SJCRH30 (cell line): ENCODE results near the gene FDX2. TPM values are rescaled to one million over a fixed set of nuclear protein-coding genes. Genes with fewer than 3 reads are reported as not detected.

Experiments used
- DNase-seq, 2 experiments: peaks; one replicate each; pipeline ENCODE4 v3.0.0-alpha.2; 2015 to 2020
- H3K27ac ChIP-seq: fragments of 250-450 bp; sonication (Bioruptor Pico); 2 replicates; pipeline ENCODE4 v1.5.1; 2020; ENCODE audit warnings: mild to moderate bottlenecking, moderate library complexity
- H3K27me3 ChIP-seq: fragments of 250-450 bp; sonication (Bioruptor Pico); 2 replicates; pipeline ENCODE4 v1.5.1; 2020; ENCODE audit warnings: mild to moderate bottlenecking, moderate library complexity
- H3K36me3 ChIP-seq: fragments of 250-450 bp; sonication (Bioruptor Pico); 2 replicates; pipeline ENCODE4 v1.5.1; 2020; ENCODE audit warnings: mild to moderate bottlenecking, moderate library complexity
- H3K4me1 ChIP-seq: fragments of 250-450 bp; sonication (Bioruptor Pico); 2 replicates; pipeline ENCODE4 v1.5.1; 2020; ENCODE audit warnings: mild to moderate bottlenecking, moderate library complexity
- H3K4me3 ChIP-seq: fragments of 250-450 bp; sonication (Bioruptor Pico); 2 replicates; pipeline ENCODE4 v1.5.1; 2020; ENCODE audit warnings: mild to moderate bottlenecking, moderate library complexity
- H3K9me3 ChIP-seq: fragments of 250-450 bp; sonication (Bioruptor Pico); replicated peaks from 2 replicates; pipeline ENCODE4 v1.5.1; 2020; ENCODE audit warnings: mild to moderate bottlenecking, moderate library complexity
- total RNA-seq: library from RNA; depleted of rRNA; stranded (reverse); fragments of >200 nt; shearing (Covaris generic); gene quantifications from 2 replicates; pipeline ENCODE4 v1.2.3, GENCODE V29; 2014

The FDX2 gene
- total RNA-seq, 1 experiment from 2014 or later, result 11.5 TPM

DNA sequence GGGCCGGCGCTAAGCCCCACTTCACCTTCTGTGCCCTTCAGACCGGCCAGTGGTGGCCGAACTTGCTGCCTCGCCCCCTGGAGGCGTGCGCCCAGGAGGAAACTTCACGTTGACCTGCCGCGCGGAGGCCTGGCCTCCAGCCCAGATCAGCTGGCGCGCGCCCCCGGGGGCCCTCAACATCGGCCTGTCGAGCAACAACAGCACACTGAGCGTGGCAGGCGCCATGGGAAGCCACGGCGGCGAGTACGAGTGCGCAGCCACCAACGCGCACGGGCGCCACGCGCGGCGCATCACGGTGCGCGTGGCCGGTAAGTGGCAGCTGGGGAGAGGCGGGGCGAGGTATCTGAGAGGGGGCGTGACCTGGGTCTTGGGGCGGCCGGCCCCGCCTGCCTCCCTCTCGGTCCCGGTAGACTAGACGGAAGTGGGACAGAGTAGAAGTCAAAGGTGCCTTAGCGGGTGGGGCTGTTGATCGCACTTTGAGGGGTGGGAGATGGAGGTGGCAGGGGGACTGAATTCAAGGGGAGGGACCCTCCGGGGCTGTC, 20.4 kb downstream of the FDX2 start:
- no peak for DNase-seq
- Histone ChIP-seq H3K36me3 (no peaks in the 10 kb centered on the region), H3K4me3 (no peak overlapping the region), H3K27me3 (no peaks in the 10 kb centered on the region), H3K9me3 (no peaks in the 10 kb centered on the region), H3K4me1 (no peaks in the 10 kb centered on the region), H3K27ac (no peak overlapping the region)

DNA sequence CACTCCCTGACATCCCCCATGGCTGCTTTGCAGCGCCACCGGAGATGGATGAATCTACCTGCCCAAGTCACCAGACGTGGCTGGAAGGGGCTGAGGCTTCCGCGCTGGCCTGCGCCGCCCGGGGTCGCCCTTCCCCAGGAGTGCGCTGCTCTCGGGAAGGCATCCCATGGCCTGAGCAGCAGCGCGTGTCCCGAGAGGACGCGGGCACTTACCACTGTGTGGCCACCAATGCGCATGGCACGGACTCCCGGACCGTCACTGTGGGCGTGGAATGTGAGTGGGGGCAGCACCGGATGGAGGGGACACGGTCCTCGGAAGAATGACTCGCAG, 21.5 kb downstream of the FDX2 start:
- DNase-seq, result no peak
- Histone ChIP-seq H3K9me3 (no peaks in the 10 kb centered on the region), H3K27ac (no peak overlapping the region), H3K4me1 (no peaks in the 10 kb centered on the region), H3K27me3 (no peaks in the 10 kb centered on the region), H3K36me3 (no peaks in the 10 kb centered on the region), H3K4me3 (no peak overlapping the region)

DNA sequence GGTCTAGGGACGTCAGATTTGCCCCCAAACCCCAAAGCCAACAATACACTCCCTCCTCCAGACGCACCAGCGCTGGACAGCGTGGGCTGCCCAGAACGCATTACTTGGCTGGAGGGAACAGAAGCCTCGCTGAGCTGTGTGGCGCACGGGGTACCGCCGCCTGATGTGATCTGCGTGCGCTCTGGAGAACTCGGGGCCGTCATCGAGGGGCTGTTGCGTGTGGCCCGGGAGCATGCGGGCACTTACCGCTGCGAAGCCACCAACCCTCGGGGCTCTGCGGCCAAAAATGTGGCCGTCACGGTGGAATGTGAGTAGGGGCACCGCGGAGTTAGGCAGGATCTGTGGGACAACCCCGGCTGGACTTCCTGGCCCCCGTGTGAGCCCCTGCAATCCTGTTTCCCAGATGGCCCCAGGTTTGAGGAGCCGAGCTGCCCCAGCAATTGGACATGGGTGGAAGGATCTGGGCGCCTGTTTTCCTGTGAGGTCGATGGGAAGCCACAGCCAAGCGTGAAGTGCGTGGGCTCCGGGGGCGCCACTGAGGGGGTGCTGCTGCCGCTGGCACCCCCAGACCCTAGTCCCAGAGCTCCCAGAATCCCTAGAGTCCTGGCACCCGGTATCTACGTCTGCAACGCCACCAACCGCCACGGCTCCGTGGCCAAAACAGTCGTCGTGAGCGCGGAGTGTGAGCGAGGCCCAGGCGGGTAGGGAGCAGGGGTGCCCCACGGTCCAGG, 22.0 kb downstream of the FDX2 start:
- Histone ChIP-seq H3K27me3 (no peaks in the 10 kb centered on the region), H3K4me1 (no peaks in the 10 kb centered on the region), H3K27ac (no peak overlapping the region)

GRCh38 chr19:10292789-10293636, 22.8 kb downstream of the FDX2 start:
- Histone ChIP-seq H3K4me3 (peak overlapping the region; percentile 52), H3K9me3 (no peaks in the 10 kb centered on the region; the same call in 1 of the 2 replicates), H3K27me3 (no peaks in the 10 kb centered on the region), H3K4me1 (no peaks in the 10 kb centered on the region), H3K36me3 (no peaks in the 10 kb centered on the region), H3K27ac (no peak overlapping the region)
- DNase-seq, result no peak

More for the DNA sequence above, 22.0 kb downstream of the FDX2 start:
- Histone ChIP-seq H3K36me3 (no peaks in the 10 kb centered on the region), H3K4me3 (no peak overlapping the region), H3K9me3 (no peaks in the 10 kb centered on the region; the same call in 1 of the 2 replicates)
- no peak for DNase-seq

GRCh38 chr19:10292206-10292788, 23.5 kb downstream of the FDX2 start:
- Histone ChIP-seq H3K9me3 (no peaks in the 10 kb centered on the region; the same call in 1 of the 2 replicates), H3K27ac (no peak overlapping the region), H3K4me3 (peak overlapping the region; percentile 52), H3K4me1 (no peaks in the 10 kb centered on the region; the same call in 1 of the 2 replicates), H3K27me3 (no peaks in the 10 kb centered on the region), H3K36me3 (no peaks in the 10 kb centered on the region)
- peak; percentile 82 for DNase-seq

GRCh38 chr19:10291554-10292205, 24.1 kb downstream of the FDX2 start:
- Histone ChIP-seq H3K4me1 (no peaks in the 10 kb centered on the region; the same call in 1 of the 2 replicates), H3K36me3 (no peaks in the 10 kb centered on the region), H3K9me3 (no peaks in the 10 kb centered on the region; the same call in 1 of the 2 replicates), H3K4me3 (peak overlapping the region; percentile 52), H3K27me3 (no peaks in the 10 kb centered on the region), H3K27ac (no peak overlapping the region)
- DNase-seq, result no peak

- peaks cover 3% of the 10 kb centered on the region; the same call in 1 of the 2 replicates for H3K4me1 ChIP-seq
- H3K9me3 ChIP-seq, result no peaks in the 10 kb centered on the region; the same call in 1 of the 2 replicates
- no peak overlapping the region for H3K27ac ChIP-seq
- no peaks in the 10 kb centered on the region for H3K36me3 ChIP-seq
- H3K27me3 ChIP-seq, result no peaks in the 10 kb centered on the region
- peak overlapping the region; percentile 52 for H3K4me3 ChIP-seq
- peak; percentile 42 to 54 for DNase-seq
Measured at GRCh38 chr19:10290876-10291553, 24.8 kb downstream of the FDX2 start.

DNA sequence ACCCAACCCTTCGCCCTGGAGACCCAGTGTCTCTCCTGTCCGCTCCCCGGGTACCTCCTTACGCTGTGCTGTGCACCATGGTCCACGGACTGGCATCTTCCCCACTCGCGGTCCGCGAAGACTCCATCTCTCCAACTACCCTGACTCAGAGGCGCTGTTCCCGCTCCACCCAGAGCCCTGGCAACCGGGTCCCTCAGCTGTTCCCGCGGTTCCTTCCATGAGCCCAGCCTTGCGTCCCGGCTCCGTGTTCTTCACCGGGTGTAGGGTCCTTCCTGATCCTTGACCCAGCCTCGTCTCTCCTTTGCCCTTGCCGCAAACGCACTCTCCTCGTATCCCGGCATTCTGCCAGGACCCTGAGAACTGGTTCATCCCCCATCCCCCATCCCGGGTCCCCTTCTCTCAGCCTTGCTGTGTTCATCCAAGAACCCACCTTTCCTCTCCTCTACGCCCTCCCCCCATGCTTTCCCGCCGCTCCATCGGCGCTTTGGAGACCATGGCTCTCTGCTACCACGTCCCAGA, 25.4 kb downstream of the FDX2 start:
- Histone ChIP-seq H3K4me3 (no peak overlapping the region), H3K36me3 (no peaks in the 10 kb centered on the region), H3K9me3 (no peaks in the 10 kb centered on the region; the same call in 1 of the 2 replicates), H3K4me1 (peaks cover 3% of the 10 kb centered on the region; the same call in 1 of the 2 replicates), H3K27me3 (no peaks in the 10 kb centered on the region), H3K27ac (no peak overlapping the region)
- no peak for DNase-seq

DNA sequence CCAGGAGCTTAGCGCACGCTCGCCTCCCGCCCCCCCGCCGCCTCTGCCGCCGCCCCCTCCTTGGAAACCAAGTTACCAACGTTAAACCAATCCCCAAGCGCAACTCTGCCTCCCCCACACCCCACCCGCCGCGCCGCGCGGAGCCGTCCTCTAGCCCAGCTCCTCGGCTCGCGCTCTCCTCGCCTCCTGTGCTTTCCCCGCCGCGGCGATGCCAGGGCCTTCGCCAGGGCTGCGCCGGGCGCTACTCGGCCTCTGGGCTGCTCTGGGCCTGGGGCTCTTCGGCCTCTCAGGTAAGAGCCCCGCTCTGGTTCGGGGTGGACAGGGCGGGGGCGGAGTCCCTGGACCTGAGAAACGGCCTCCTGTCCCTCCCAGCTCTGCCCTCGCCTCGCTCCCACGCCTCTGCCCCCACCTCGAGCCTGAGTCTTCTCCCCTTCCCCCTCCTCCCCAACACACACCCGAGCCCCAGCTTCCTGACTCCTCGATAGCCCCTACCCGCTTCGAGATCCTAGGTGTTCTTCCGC, 25.9 kb downstream of the FDX2 start, which contains the start of gene ICAM5:
TSS of gene ICAM5 (plus strand) at position 117 of the 521 bp plus-strand sequence. CDS start at position 209, 92 bp downstream.
- Histone ChIP-seq H3K27me3 (no peaks in the 10 kb centered on the region), H3K27ac (no peak within 1 kb of the TSS), H3K36me3 (no peaks in the 10 kb centered on the region), H3K4me3 (no peak within 1 kb of the TSS), H3K9me3 (no peaks in the 10 kb centered on the region; the same call in 1 of the 2 replicates), H3K4me1 (peaks cover 3% of the 10 kb centered on the region; the same call in 1 of the 2 replicates)
- DNase-seq, result no peak

- Histone ChIP-seq H3K4me3 (no peak overlapping the region), H3K36me3 (no peaks in the 10 kb centered on the region), H3K27me3 (no peaks in the 10 kb centered on the region), H3K4me1 (peaks cover 3% of the 10 kb centered on the region; the same call in 1 of the 2 replicates), H3K9me3 (no peaks in the 10 kb centered on the region; the same call in 1 of the 2 replicates), H3K27ac (no peak overlapping the region)
- DNase-seq, result no peak
Measured at GRCh38 chr19:10289167-10289835, 26.5 kb downstream of the FDX2 start.

DNA sequence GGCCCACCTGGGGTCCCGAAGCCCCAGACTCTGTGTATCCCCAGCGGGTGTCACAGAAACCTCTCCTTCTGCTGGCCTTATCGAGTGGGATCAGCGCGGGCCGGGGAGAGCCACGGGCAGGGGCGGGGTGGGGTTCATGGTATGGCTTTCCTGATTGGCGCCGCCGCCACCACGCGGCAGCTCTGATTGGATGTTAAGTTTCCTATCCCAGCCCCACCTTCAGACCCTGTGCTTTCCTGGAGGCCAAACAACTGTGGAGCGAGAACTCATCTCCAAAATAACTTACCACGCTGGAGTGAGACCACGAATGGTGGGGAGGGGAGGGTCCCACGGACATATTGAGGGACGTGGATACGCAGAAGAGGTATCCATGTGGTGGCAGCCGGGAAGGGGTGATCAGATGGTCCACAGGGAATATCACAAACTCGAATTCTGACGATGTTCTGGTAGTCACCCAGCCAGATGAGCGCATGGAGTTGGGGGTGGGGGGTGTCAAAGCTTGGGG, 27.1 kb downstream of the FDX2 start:
- H3K4me1 ChIP-seq, result peaks cover 3% of the 10 kb centered on the region; the same call in 1 of the 2 replicates
- no peaks in the 10 kb centered on the region; the same call in 1 of the 2 replicates for H3K9me3 ChIP-seq
- no peak overlapping the region for H3K4me3 ChIP-seq
- H3K36me3 ChIP-seq, result no peaks in the 10 kb centered on the region
- H3K27me3 ChIP-seq, result no peaks in the 10 kb centered on the region
- DNase-seq, result no peak
- no peak overlapping the region for H3K27ac ChIP-seq

GRCh38 chr19:10286803-10287737, 28.7 kb downstream of the FDX2 start, which contains the start of gene ICAM4:
TSS of gene ICAM4 (plus strand) at chr19:10286955. CDS start at chr19:10287013, 58 bp downstream.
- peaks cover 3% of the 10 kb centered on the region; the same call in 1 of the 2 replicates for H3K4me1 ChIP-seq
- no peaks in the 10 kb centered on the region for H3K27me3 ChIP-seq
- DNase-seq, result peak; percentile 89 to 90
- H3K27ac ChIP-seq, result peak within 1 kb of the TSS; percentile 73
- no peaks in the 10 kb centered on the region; the same call in 1 of the 2 replicates for H3K9me3 ChIP-seq
- peak within 1 kb of the TSS; percentile 59 for H3K4me3 ChIP-seq
- no peaks in the 10 kb centered on the region for H3K36me3 ChIP-seq
